Natural killer cell (primary cell): Measurements from ENCODE around the gene OR5AU1. TPM values are rescaled to one million over a fixed set of nuclear protein-coding genes. Genes with fewer than 3 reads are reported as not detected.

Experiments
- ATAC-seq, 3 donors: fragments of 150-1000 bp in 2 of 3; fragments of 200-7000 bp in 1 of 3; cut with Tn5 transposase; 1 replicate in 1 of 3; 2 replicates in 2 of 3; pipeline ENCODE4 v1.10.0; 2021; ENCODE audit warnings: mild to moderate bottlenecking in 2 of 3, moderate library complexity in 2 of 3
- DNase-seq, 2 donors: peaks; one replicate each; pipeline versions ENCODE4 v3.0.0 to v3.0.0-alpha.2; 2013 to 2021; ENCODE audit warnings: mixed read lengths in 1 of 2
- H3K27ac ChIP-seq: one replicate; pipeline ENCODE4 v1.5.1; 2013; ENCODE audit warnings: mild to moderate bottlenecking, low read length
- H3K27me3 ChIP-seq: one replicate; pipeline ENCODE4 v1.6.1; 2013; ENCODE audit warnings: low read length; ENCODE audit not compliant: control insufficient read depth, insufficient read depth
- H3K36me3 ChIP-seq: one replicate; pipeline ENCODE4 v1.6.1; 2013; ENCODE audit warnings: low read length; ENCODE audit not compliant: control insufficient read depth, insufficient read depth
- H3K4me1 ChIP-seq: one replicate; pipeline ENCODE4 v1.6.1; 2013; ENCODE audit warnings: low read length; ENCODE audit not compliant: control insufficient read depth, insufficient read depth
- H3K4me3 ChIP-seq: one replicate; pipeline ENCODE4 v1.5.1; 2013; ENCODE audit warnings: low read length
- H3K9me3 ChIP-seq: one replicate; pipeline ENCODE4 v1.6.1; 2013; ENCODE audit warnings: low read length; ENCODE audit not compliant: control insufficient read depth, insufficient read depth
- H3K27ac Mint-ChIP-seq, 2 donors: one replicate each; pipeline ENCODE4 v1.8.0; 2022; ENCODE audit warnings: mild to moderate bottlenecking in 2 of 2, mixed read lengths in 2 of 2, moderate library complexity in 1 of 2
- H3K27me3 Mint-ChIP-seq, 2 donors: one replicate each; pipeline ENCODE4 v1.8.0; 2022; ENCODE audit warnings: low read depth in 2 of 2, mixed read lengths in 2 of 2
- H3K36me3 Mint-ChIP-seq: one replicate; pipeline ENCODE4 v1.8.0; 2022; ENCODE audit warnings: mixed read lengths
- H3K4me1 Mint-ChIP-seq, 2 donors: one replicate each; pipeline ENCODE4 v1.8.0; 2022; ENCODE audit warnings: mixed read lengths in 2 of 2
- H3K4me3 Mint-ChIP-seq: one replicate; pipeline ENCODE4 v1.8.0; 2022; ENCODE audit warnings: mild to moderate bottlenecking, moderate library complexity, mixed read lengths
- H3K9me3 Mint-ChIP-seq, 2 donors: one replicate each; pipeline ENCODE4 v1.8.0; 2022; ENCODE audit warnings: mixed read lengths in 2 of 2
- WGBS: methylation state at CpG from one replicate; pipeline ENCODE4 v1.1.7; 2013; ENCODE audit warnings: missing lambda C conversion rate; ENCODE audit not compliant: insufficient coverage; 5-methylcytosine and 5-hydroxymethylcytosine counted together
- intact Hi-C: fragments of 100-400 bp; cut with micrococcal nuclease; formaldehyde crosslinking; loops from one replicate; pipeline ENCODE4 v1.14.2; 2022
- total RNA-seq, 4 donors: library from RNA; stranded (reverse); fragments of 120-200 nt in 1 of 4; gene quantifications; one replicate each; pipeline versions ENCODE4 v1.2.3 to v1.2.4, GENCODE V29; 2013 to 2022
- TF ChIP-seq, protein P1 (sequence below): fragments of 200-600 bp; IDR thresholded peaks from one replicate; pipeline ENCODE4 v1.8.0; 2022; ENCODE audit warnings: antibody characterized with exemption

The OR5AU1 gene
- total RNA-seq, 3 donors from 2014 or later (not counting 1 experiment from before 2014, with no cell fraction given) = not detected

DNA sequence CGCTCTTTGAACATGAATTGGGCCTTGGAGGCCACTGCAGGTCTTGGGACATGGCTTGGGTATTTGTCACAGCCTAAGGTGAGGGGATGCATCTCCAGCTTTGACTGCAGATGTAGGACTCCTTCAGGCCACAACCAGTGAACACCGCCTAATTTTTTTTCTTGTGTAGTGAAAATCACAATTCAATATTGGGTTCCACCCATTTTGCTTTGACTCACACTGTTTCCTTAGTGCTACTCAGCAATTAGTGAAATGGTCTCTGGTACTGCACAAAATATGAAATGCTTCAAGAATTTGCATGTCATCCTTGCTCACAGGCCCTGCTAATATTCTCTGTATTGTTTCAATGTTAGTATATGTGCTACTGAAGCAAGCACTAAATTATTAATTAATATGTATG lies 42.5 kb downstream of the OR5AU1 start:
- H3K4me3 Mint-ChIP-seq = no peak overlapping the region
- H3K27me3 Mint-ChIP-seq = peaks cover 6 to 8% of the 10 kb centered on the region in 2 donors

DNA sequence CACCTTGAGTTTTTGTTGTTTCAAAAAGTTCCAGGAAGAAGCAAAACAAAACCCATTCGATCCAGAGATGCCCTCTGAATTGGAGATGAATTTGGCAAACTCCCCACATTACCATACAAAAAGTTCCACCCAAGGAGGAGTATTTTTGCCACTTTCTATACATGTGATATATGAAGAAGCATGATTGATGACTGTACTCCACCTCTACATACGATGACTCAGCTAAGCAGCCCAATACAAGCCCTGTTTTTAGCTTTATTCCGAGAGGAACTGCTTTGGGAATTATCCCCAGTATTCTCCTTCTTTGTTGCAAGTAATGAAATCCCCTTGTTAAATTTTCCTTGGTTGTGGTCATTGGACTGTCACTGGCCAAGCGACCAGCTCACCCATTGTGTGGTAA lies 43.6 kb downstream of the OR5AU1 start:
- no peak overlapping the region for H3K4me3 ChIP-seq
- H3K4me3 Mint-ChIP-seq = no peak overlapping the region
- no peaks in the 10 kb centered on the region for H3K36me3 Mint-ChIP-seq
- no peak overlapping the region for H3K27ac ChIP-seq
- DNase-seq = no peak
- 81% methylated on average over 2 of the region's 4 CpGs for WGBS
- peaks cover 0 to 6% of the 10 kb centered on the region in 2 donors for H3K27me3 Mint-ChIP-seq
- ATAC-seq = no peak
- no peaks in the 10 kb centered on the region for H3K27me3 ChIP-seq
- no peaks in the 10 kb centered on the region for H3K4me1 ChIP-seq
- no peaks in the 10 kb centered on the region for H3K4me1 Mint-ChIP-seq
- no peak overlapping the region for H3K27ac Mint-ChIP-seq
- H3K9me3 Mint-ChIP-seq = no peaks in the 10 kb centered on the region
- TF ChIP-seq, protein P1, sequence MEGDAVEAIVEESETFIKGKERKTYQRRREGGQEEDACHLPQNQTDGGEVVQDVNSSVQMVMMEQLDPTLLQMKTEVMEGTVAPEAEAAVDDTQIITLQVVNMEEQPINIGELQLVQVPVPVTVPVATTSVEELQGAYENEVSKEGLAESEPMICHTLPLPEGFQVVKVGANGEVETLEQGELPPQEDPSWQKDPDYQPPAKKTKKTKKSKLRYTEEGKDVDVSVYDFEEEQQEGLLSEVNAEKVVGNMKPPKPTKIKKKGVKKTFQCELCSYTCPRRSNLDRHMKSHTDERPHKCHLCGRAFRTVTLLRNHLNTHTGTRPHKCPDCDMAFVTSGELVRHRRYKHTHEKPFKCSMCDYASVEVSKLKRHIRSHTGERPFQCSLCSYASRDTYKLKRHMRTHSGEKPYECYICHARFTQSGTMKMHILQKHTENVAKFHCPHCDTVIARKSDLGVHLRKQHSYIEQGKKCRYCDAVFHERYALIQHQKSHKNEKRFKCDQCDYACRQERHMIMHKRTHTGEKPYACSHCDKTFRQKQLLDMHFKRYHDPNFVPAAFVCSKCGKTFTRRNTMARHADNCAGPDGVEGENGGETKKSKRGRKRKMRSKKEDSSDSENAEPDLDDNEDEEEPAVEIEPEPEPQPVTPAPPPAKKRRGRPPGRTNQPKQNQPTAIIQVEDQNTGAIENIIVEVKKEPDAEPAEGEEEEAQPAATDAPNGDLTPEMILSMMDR = no peak
- H3K36me3 ChIP-seq = no peaks in the 10 kb centered on the region
- H3K9me3 ChIP-seq = no peaks in the 10 kb centered on the region
- intact Hi-C loops = no loop called here

More for the DNA sequence above, 42.5 kb downstream of the OR5AU1 start:
- DNase-seq = no peak
- 96% methylated on average over 2 of the region's 2 CpGs for WGBS
- Histone ChIP-seq H3K9me3 (no peaks in the 10 kb centered on the region), H3K27ac (no peak overlapping the region), H3K4me3 (no peak overlapping the region), H3K27me3 (no peaks in the 10 kb centered on the region), H3K4me1 (no peaks in the 10 kb centered on the region), H3K36me3 (no peaks in the 10 kb centered on the region)
- intact Hi-C loops = no loop called here
- Mint-ChIP-seq H3K9me3 (no peaks in the 10 kb centered on the region), H3K27ac (no peak overlapping the region), H3K36me3 (no peaks in the 10 kb centered on the region), H3K4me1 (no peaks in the 10 kb centered on the region)
- ATAC-seq = no peak
- TF ChIP-seq, protein P1 = no peak

DNA sequence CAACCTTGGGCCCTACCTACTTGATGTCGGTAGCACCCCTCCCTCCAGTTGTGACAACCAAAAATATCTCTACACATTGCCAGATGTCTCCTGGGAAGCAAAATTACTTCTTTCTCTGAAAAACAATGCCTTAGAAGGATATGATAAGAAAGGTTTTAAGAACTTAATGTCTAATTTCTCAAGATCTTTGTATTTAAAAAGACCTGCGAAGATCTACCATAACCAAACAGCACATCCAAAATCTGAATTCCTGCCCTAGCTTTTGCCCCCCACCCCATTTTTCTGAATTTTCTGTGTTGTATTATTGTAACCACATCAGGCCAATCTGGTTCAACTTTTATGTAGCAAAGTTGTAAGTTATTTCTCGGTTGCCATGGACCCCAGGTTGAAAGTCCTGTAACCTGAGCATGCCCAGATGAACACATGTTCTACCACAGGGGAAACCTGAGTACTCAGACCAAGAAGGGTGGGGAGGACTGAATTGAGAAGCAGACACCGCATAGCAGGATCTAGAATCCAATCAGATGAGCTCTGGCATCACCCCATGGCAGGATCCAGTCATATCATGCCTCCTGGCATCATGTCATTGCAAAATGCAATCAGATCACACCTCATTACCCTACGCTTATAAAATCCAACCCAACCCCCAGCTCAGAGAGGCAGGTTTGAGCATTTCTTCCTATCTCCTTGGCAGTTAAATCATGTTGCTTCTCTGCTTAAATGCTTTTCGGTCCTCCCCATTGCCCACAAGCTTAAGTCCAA lies 46.3 kb downstream of the OR5AU1 start:
- TF ChIP-seq, protein P1 = no peak
- Histone ChIP-seq H3K4me1 (peaks cover 6% of the 10 kb centered on the region), H3K27ac (no peak overlapping the region), H3K9me3 (no peaks in the 10 kb centered on the region), H3K36me3 (no peaks in the 10 kb centered on the region), H3K4me3 (no peak overlapping the region), H3K27me3 (no peaks in the 10 kb centered on the region)
- H3K27ac Mint-ChIP-seq = no peak overlapping the region
- H3K27me3 Mint-ChIP-seq = peaks cover 0 to 6% of the 10 kb centered on the region in 2 donors
- DNase-seq (no peak), ATAC-seq (no peak)
- intact Hi-C loops = no loop called here
- no peaks in the 10 kb centered on the region for H3K9me3 Mint-ChIP-seq
- peaks cover 9 to 10% of the 10 kb centered on the region in 2 donors for H3K4me1 Mint-ChIP-seq
- H3K4me3 Mint-ChIP-seq = no peak overlapping the region
- no peaks in the 10 kb centered on the region for H3K36me3 Mint-ChIP-seq
- 70% methylated on average over 5 of the region's 6 CpGs for WGBS

DNA sequence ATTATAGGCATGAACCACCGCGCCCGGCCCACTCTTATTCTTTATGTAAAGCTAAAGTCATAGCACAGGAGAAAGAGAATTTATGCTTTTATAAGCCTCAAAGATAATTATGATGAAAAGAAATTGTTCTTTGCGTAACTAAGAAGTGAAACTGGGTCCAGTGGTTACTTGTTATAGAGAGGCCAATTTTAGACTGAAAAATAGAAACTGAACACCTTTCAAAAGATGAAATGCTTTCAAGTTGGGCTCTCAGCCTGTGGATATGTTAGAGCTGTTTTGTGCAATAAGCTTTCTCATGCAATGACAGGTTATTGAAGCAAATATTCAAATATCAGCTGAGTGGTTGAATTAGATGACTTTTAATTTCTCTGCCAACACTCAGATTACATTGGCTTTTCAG lies 47.1 kb downstream of the OR5AU1 start:
- no peak for ATAC-seq
- TF ChIP-seq, protein P1 = no peak

More for the DNA sequence above, 47.1 kb downstream of the OR5AU1 start:
- Histone ChIP-seq H3K4me3 (no peak overlapping the region), H3K36me3 (no peaks in the 10 kb centered on the region), H3K27me3 (no peaks in the 10 kb centered on the region), H3K9me3 (no peaks in the 10 kb centered on the region), H3K27ac (no peak overlapping the region), H3K4me1 (peaks cover 10% of the 10 kb centered on the region)
- no peak for DNase-seq
- Mint-ChIP-seq H3K9me3 (no peaks in the 10 kb centered on the region), H3K4me3 (no peak overlapping the region), H3K27me3 (peaks cover 0 to 6% of the 10 kb centered on the region in 2 donors), H3K27ac (no peak overlapping the region), H3K4me1 (peaks cover 13 to 16% of the 10 kb centered on the region in 2 donors), H3K36me3 (no peaks in the 10 kb centered on the region)
- 97% methylated on average over 4 of the region's 4 CpGs for WGBS
- intact Hi-C loops = no loop called here
